ENCODE data around the gene APOA1. TPM values are rescaled to one million over a fixed set of nuclear protein-coding genes. Genes with fewer than 3 reads are reported as not detected.
"Not testable (repeated sequence)": the region's sequence is repeated elsewhere in the genome, so short reads cannot be mapped to it uniquely, and the experiment has no call there.

Gene APOA1
- total RNA-seq, 2 experiments from 2014 or later: 0.33 TPM; not detected in 1

GRCh38 chr11:116822575-116822974, 14.8 kb downstream of the APOA1 start:
- no peak overlapping the region for H3K4me3 Mint-ChIP-seq
- H3K9me3 Mint-ChIP-seq: no peaks in the 10 kb centered on the region
- H3K27ac Mint-ChIP-seq: no peak overlapping the region
- no peaks in the 10 kb centered on the region for H3K4me1 Mint-ChIP-seq
- DNase-seq: no peak
- no peaks in the 10 kb centered on the region for H3K36me3 Mint-ChIP-seq
- no peaks in the 10 kb centered on the region for H3K27me3 Mint-ChIP-seq

- no peaks in the 10 kb centered on the region for H3K36me3 Mint-ChIP-seq
- no peaks in the 10 kb centered on the region for H3K4me1 Mint-ChIP-seq
- DNase-seq: no peak
- H3K9me3 Mint-ChIP-seq: no peaks in the 10 kb centered on the region
- H3K4me3 Mint-ChIP-seq: no peak overlapping the region
- H3K27me3 Mint-ChIP-seq: no peaks in the 10 kb centered on the region
- H3K27ac Mint-ChIP-seq: no peak overlapping the region
These were observed 16.1 kb downstream of the APOA1 start for GRCh38 chr11:116821050-116821918.

- no peaks in the 10 kb centered on the region for H3K4me1 Mint-ChIP-seq
- no peaks in the 10 kb centered on the region for H3K27me3 Mint-ChIP-seq
These were observed 18.4 kb downstream of the APOA1 start for GRCh38 chr11:116819049-116819448.

GRCh38 chr11:116814502-116814901, 22.9 kb downstream of the APOA1 start:
- H3K4me1 Mint-ChIP-seq: no peaks in the 10 kb centered on the region
- no peaks in the 10 kb centered on the region for H3K27me3 Mint-ChIP-seq
- no peaks in the 10 kb centered on the region for H3K36me3 Mint-ChIP-seq
- H3K27ac Mint-ChIP-seq: no peak overlapping the region
- H3K4me3 Mint-ChIP-seq: no peak overlapping the region
- no peak for DNase-seq
- H3K9me3 Mint-ChIP-seq: no peaks in the 10 kb centered on the region

More at GRCh38 chr11:116819049-116819448, 18.4 kb downstream of the APOA1 start:
- no peak for DNase-seq
- no peak overlapping the region for H3K4me3 Mint-ChIP-seq
- no peaks in the 10 kb centered on the region for H3K9me3 Mint-ChIP-seq
- H3K36me3 Mint-ChIP-seq: no peaks in the 10 kb centered on the region
- H3K27ac Mint-ChIP-seq: no peak overlapping the region

GRCh38 chr11:116813781-116814471, 23.5 kb downstream of the APOA1 start:
- no peak overlapping the region for H3K27ac Mint-ChIP-seq
- no peaks in the 10 kb centered on the region for H3K4me1 Mint-ChIP-seq
- peaks cover 3% of the 10 kb centered on the region for H3K27me3 Mint-ChIP-seq

GRCh38 chr11:116813170-116813569, 24.3 kb downstream of the APOA1 start:
- Mint-ChIP-seq H3K27ac (no peak overlapping the region), H3K27me3 (peaks cover 4% of the 10 kb centered on the region), H3K4me3 (no peak overlapping the region), H3K9me3 (no peaks in the 10 kb centered on the region), H3K4me1 (no peaks in the 10 kb centered on the region), H3K36me3 (no peaks in the 10 kb centered on the region)
- no peak for DNase-seq

More at GRCh38 chr11:116813781-116814471, 23.5 kb downstream of the APOA1 start:
- Mint-ChIP-seq H3K4me3 (no peak overlapping the region), H3K36me3 (no peaks in the 10 kb centered on the region), H3K9me3 (no peaks in the 10 kb centered on the region)
- no peak for DNase-seq

GRCh38 chr11:116812109-116812508, 25.3 kb downstream of the APOA1 start:
- H3K27ac Mint-ChIP-seq: no peak overlapping the region
- no peaks in the 10 kb centered on the region for H3K9me3 Mint-ChIP-seq
- no peaks in the 10 kb centered on the region for H3K36me3 Mint-ChIP-seq
- H3K4me1 Mint-ChIP-seq: no peaks in the 10 kb centered on the region
- peaks cover 4% of the 10 kb centered on the region for H3K27me3 Mint-ChIP-seq
- H3K4me3 Mint-ChIP-seq: no peak overlapping the region
- DNase-seq: no peak

GRCh38 chr11:116811194-116811593, 26.2 kb downstream of the APOA1 start:
- H3K4me3 Mint-ChIP-seq: no peak overlapping the region
- no peak overlapping the region for H3K27ac Mint-ChIP-seq
- no peaks in the 10 kb centered on the region for H3K36me3 Mint-ChIP-seq
- DNase-seq: no peak
- no peaks in the 10 kb centered on the region for H3K9me3 Mint-ChIP-seq
- peaks cover 4% of the 10 kb centered on the region for H3K27me3 Mint-ChIP-seq
- no peaks in the 10 kb centered on the region for H3K4me1 Mint-ChIP-seq

- no peak overlapping the region for H3K4me3 Mint-ChIP-seq
- peaks cover 4% of the 10 kb centered on the region for H3K27me3 Mint-ChIP-seq
- H3K4me1 Mint-ChIP-seq: no peaks in the 10 kb centered on the region
- H3K9me3 Mint-ChIP-seq: no peaks in the 10 kb centered on the region
- no peak overlapping the region for H3K27ac Mint-ChIP-seq
- DNase-seq: no peak
- no peaks in the 10 kb centered on the region for H3K36me3 Mint-ChIP-seq
These were observed 28.9 kb downstream of the APOA1 start for GRCh38 chr11:116808262-116809175.

GRCh38 chr11:116807601-116808261, 29.7 kb downstream of the APOA1 start:
- DNase-seq: no peak
- Mint-ChIP-seq H3K4me3 (no peak overlapping the region), H3K36me3 (no peaks in the 10 kb centered on the region), H3K9me3 (no peaks in the 10 kb centered on the region), H3K27me3 (peaks cover 4% of the 10 kb centered on the region), H3K4me1 (no peaks in the 10 kb centered on the region), H3K27ac (no peak overlapping the region)

- no peak overlapping the region for H3K4me3 Mint-ChIP-seq
- no peaks in the 10 kb centered on the region for H3K36me3 Mint-ChIP-seq
- H3K9me3 Mint-ChIP-seq: no peaks in the 10 kb centered on the region
- H3K4me1 Mint-ChIP-seq: no peaks in the 10 kb centered on the region
- no peak for DNase-seq
- H3K27ac Mint-ChIP-seq: no peak overlapping the region
- peaks cover 14% of the 10 kb centered on the region for H3K27me3 Mint-ChIP-seq
These were observed 33.4 kb downstream of the APOA1 start for GRCh38 chr11:116804001-116804400.

GRCh38 chr11:116801662-116802061, 35.8 kb downstream of the APOA1 start:
- not testable (repeated sequence) for H3K36me3 Mint-ChIP-seq, H3K27ac Mint-ChIP-seq, H3K4me1 Mint-ChIP-seq, H3K9me3 Mint-ChIP-seq, DNase-seq, H3K4me3 Mint-ChIP-seq
- H3K27me3 Mint-ChIP-seq: peaks cover 13% of the 10 kb centered on the region

- no peaks in the 10 kb centered on the region for H3K4me1 Mint-ChIP-seq
- H3K9me3 Mint-ChIP-seq: no peaks in the 10 kb centered on the region
- H3K27me3 Mint-ChIP-seq: peaks cover 13% of the 10 kb centered on the region
- H3K36me3 Mint-ChIP-seq: no peaks in the 10 kb centered on the region
- H3K4me3 Mint-ChIP-seq: no peak overlapping the region
- H3K27ac Mint-ChIP-seq: no peak overlapping the region
- no peak for DNase-seq
These were observed 36.8 kb downstream of the APOA1 start for GRCh38 chr11:116800610-116801009.

- H3K36me3 Mint-ChIP-seq: no peaks in the 10 kb centered on the region
- DNase-seq: no peak
- H3K27ac Mint-ChIP-seq: no peak overlapping the region
- no peaks in the 10 kb centered on the region for H3K9me3 Mint-ChIP-seq
- H3K4me1 Mint-ChIP-seq: peaks cover 2% of the 10 kb centered on the region
- no peak overlapping the region for H3K4me3 Mint-ChIP-seq
- peaks cover 13% of the 10 kb centered on the region for H3K27me3 Mint-ChIP-seq
These were observed 39.1 kb downstream of the APOA1 start for GRCh38 chr11:116798368-116798767.

Measured in activated naive CD8-positive, alpha-beta T cell treated with anti-CD3 and anti-CD28 coated beads for 36 hours (primary cell).